ENCODE measurements around the gene CHN1.

The CHN1 gene

GRCh38 chr2:174970092-174970491 lies 35.1 kb downstream of the CHN1 start:
- DNase-seq = peak; percentile 7

- DNase-seq = peak; percentile 12
Measured at GRCh38 chr2:174969091-174969734, 36.0 kb downstream of the CHN1 start.

- DNase-seq = peak; percentile 8
Measured at GRCh38 chr2:174967691-174968260, 37.4 kb downstream of the CHN1 start.

GRCh38 chr2:174967086-174967485 lies 38.1 kb downstream of the CHN1 start:
- DNase-seq = no peak

GRCh38 chr2:174965992-174966744 lies 39.0 kb downstream of the CHN1 start:
- DNase-seq = peak; percentile 7

GRCh38 chr2:174965551-174965950 lies 39.6 kb downstream of the CHN1 start:
- no peak for DNase-seq

GRCh38 chr2:174964404-174964803 lies 40.8 kb downstream of the CHN1 start:
- no peak for DNase-seq

- DNase-seq = no peak
Measured at GRCh38 chr2:174963437-174964400, 41.5 kb downstream of the CHN1 start.

GRCh38 chr2:174959787-174960186 lies 45.4 kb downstream of the CHN1 start:
- peak; percentile 11 for DNase-seq

- peak; percentile 20 for DNase-seq
Measured at GRCh38 chr2:174957050-174957449, 48.1 kb downstream of the CHN1 start.

- peak; percentile 23 for DNase-seq
Measured at GRCh38 chr2:174952607-174953006, 52.6 kb downstream of the CHN1 start.

GRCh38 chr2:174951745-174952144 lies 53.4 kb downstream of the CHN1 start:
- peak; percentile 95 for DNase-seq

GRCh38 chr2:174949988-174950687 lies 55.0 kb downstream of the CHN1 start:
- no peak for DNase-seq

- DNase-seq = no peak
Measured at GRCh38 chr2:174945601-174946260, 59.5 kb downstream of the CHN1 start.

GRCh38 chr2:174939046-174939445 lies 66.1 kb downstream of the CHN1 start:
- peak; percentile 76 for DNase-seq

GRCh38 chr2:174931724-174932123 lies 73.5 kb downstream of the CHN1 start:
- DNase-seq = peak; percentile 60

GRCh38 chr2:174929786-174930185 lies 75.4 kb downstream of the CHN1 start:
- DNase-seq = no peak

GRCh38 chr2:174925046-174925784 lies 80.0 kb downstream of the CHN1 start:
- no peak for DNase-seq

- no peak for DNase-seq
Measured at GRCh38 chr2:174924061-174924693, 81.0 kb downstream of the CHN1 start.

GRCh38 chr2:174919947-174920595 lies 85.1 kb downstream of the CHN1 start:
- DNase-seq = no peak
